ENCODE results near the gene AR. TPM values are rescaled to one million over a fixed set of nuclear protein-coding genes. Genes with fewer than 3 reads are reported as not detected.

Gene AR
- total and polyA plus RNA-seq, 2 of the 8 experiments (the other 6 are each of a cell fraction or from before 2014, with no cell fraction given): 7.1 to 10.7 TPM

- Histone ChIP-seq H3K4me2 (ENCODE audit: insufficient read depth in 1 of 2, low read depth in 2 of 2, low read length in 2 of 2) (no peak overlapping the region), H2BK15ac (ENCODE audit: low read length) (no peak overlapping the region), H3K27me3 (replicated peaks in 1 of 4; ENCODE audit: control insufficient read depth in 3 of 4, extremely low read depth in 1 of 4, insufficient read depth in 3 of 4, low read length in 3 of 4) (no peaks in the 10 kb centered on the region), H3K56ac (replicated peaks; ENCODE audit: insufficient read length, low read depth, low read length) (no peak overlapping the region), H2BK5ac (ENCODE audit: low read depth, low read length) (no peak overlapping the region), H4K8ac (ENCODE audit: extremely low read depth, insufficient read depth, low read length) (no peak overlapping the region), H2BK12ac (ENCODE audit: low read depth, low read length) (no peak overlapping the region), H3K9ac (replicated peaks in 1 of 4; ENCODE audit: extremely low read depth in 1 of 4, low read depth in 3 of 4, low read length in 3 of 4) (no peak overlapping the region), H3K23ac (ENCODE audit: insufficient read length) (no peak overlapping the region), H3K79me2 (ENCODE audit: control insufficient read depth in 1 of 2, insufficient read depth in 2 of 2, low read length in 2 of 2) (no peaks in the 10 kb centered on the region), H3K9me3 (ENCODE audit: insufficient read depth in 2 of 2, low read depth in 1 of 2, low read length in 1 of 2) (no peaks in the 10 kb centered on the region), H4K91ac (replicated peaks; ENCODE audit: insufficient read length, low read length) (no peak overlapping the region), H2AK5ac (ENCODE audit: low read depth, low read length) (no peak overlapping the region), H3K27ac (ENCODE audit: low read depth, low read length) (no peak overlapping the region), H3K4ac (replicated peaks; ENCODE audit: insufficient read length, low read depth, low read length) (no peak overlapping the region), H3K4me1 (replicated peaks in 1 of 4; ENCODE audit: control insufficient read depth in 3 of 4, insufficient read depth in 4 of 4, low read length in 3 of 4) (no peaks in the 10 kb centered on the region; a peak in 1 of 7 replicates), H3K36me3 (ENCODE audit: control insufficient read depth in 2 of 4, insufficient read depth in 4 of 4, low read length in 3 of 4) (no peaks in the 10 kb centered on the region), H3K79me1 (ENCODE audit: low read depth, low read length) (no peaks in the 10 kb centered on the region), H3K14ac (ENCODE audit: insufficient read length) (no peak overlapping the region), H3K23me2 (ENCODE audit: low read depth, low read length) (no peaks in the 10 kb centered on the region), H4K5ac (ENCODE audit: insufficient read length, low read depth, low read length) (no peak overlapping the region), H3K18ac (ENCODE audit: extremely low read depth, low read length) (no peak overlapping the region), H2AFZ (ENCODE audit: low read length) (no peak overlapping the region), H3K4me3 (ENCODE audit: extremely low read depth in 1 of 4, insufficient read depth in 2 of 4, low read depth in 3 of 4, low read length in 4 of 4) (no peak overlapping the region), H2BK120ac (replicated peaks; ENCODE audit: low read depth, low read length) (no peak overlapping the region), H2BK20ac (ENCODE audit: low read length) (no peak overlapping the region), H4K20me1 (replicated peaks in 1 of 2; ENCODE audit: control insufficient read depth in 1 of 2, insufficient read depth in 2 of 2, low read length in 2 of 2) (no peaks in the 10 kb centered on the region)
- DNase-seq (ENCODE audit: low read depth in 1 of 2, low spot score in 2 of 2): no peak
- WGBS, 2 experiments (ENCODE audit: extremely low coverage in 1 of 2, insufficient coverage in 1 of 2, insufficient read length in 1 of 2, insufficient replicate concordance in 2 of 2, low coverage in 1 of 2, low lambda C conversion rate in 2 of 2, missing lambda C conversion rate in 1 of 2): 78% methylated on average over 1 of the region's 3 CpGs; no CpG with 5 or more reads in 1 of the 2 experiments
- ChIA-PET POLR2A (ENCODE audit: partially characterized antibody) (no interaction called here), CTCF (ENCODE audit: partially characterized antibody) (no interaction called here)
- TF ChIP-seq TEAD4 (IDR thresholded peaks at IDR 0.05; ENCODE audit: low read depth, low read length): no peak
- no peak for FAIRE-seq
These were observed 20.7 kb upstream of the AR start for GRCh38 chrX:67523002-67523681.

Data from H1 (cell line).